ENCODE results near the gene ABCC3.

DNA sequence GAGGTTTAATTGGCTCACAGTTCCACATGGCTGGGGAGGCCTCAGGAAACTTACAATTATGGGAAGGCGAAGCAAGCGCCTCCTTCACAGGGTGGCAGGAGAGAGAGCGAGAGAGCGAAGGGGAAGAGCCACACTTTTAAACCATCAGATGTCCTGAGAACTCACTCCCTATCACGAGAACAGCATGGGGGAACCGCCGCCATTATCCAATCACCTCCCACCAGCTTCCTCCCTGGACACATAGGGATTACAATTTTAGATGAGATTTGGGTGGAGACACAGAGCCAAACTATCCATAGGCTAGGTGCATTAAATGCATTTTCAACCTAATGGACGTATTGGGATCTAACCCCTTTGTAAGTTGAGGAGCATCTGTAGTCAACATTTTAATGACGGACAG is 78.0 kb downstream of the ABCC3 start:
- TF ChIP-seq, protein P1, sequence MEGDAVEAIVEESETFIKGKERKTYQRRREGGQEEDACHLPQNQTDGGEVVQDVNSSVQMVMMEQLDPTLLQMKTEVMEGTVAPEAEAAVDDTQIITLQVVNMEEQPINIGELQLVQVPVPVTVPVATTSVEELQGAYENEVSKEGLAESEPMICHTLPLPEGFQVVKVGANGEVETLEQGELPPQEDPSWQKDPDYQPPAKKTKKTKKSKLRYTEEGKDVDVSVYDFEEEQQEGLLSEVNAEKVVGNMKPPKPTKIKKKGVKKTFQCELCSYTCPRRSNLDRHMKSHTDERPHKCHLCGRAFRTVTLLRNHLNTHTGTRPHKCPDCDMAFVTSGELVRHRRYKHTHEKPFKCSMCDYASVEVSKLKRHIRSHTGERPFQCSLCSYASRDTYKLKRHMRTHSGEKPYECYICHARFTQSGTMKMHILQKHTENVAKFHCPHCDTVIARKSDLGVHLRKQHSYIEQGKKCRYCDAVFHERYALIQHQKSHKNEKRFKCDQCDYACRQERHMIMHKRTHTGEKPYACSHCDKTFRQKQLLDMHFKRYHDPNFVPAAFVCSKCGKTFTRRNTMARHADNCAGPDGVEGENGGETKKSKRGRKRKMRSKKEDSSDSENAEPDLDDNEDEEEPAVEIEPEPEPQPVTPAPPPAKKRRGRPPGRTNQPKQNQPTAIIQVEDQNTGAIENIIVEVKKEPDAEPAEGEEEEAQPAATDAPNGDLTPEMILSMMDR (IDR thresholded peaks at IDR 0.05): no peak
- no peak for TF ChIP-seq POLR2A (IDR thresholded peaks at IDR 0.05)
- no peak for TF ChIP-seq POLR2AphosphoS5 (IDR thresholded peaks at IDR 0.05)

All from breast epithelium (tissue), 3 donors.